Large intestine (tissue), 3 donors: ENCODE measurements around the gene DEPDC4. TPM values are rescaled to one million over a fixed set of nuclear protein-coding genes. Genes with fewer than 3 reads are reported as not detected.
"Not testable (repeated sequence)": the region's sequence is repeated elsewhere in the genome, so short reads cannot be mapped to it uniquely, and the experiment has no call there.

Source experiments
- DNase-seq, 2 donors: peaks; one replicate each; pipeline versions ENCODE4 v3.0.0 to v3.0.0-alpha.2; 2013
- H3K27ac ChIP-seq: one replicate; pipeline ENCODE4 v1.5.1; 2013; ENCODE audit warnings: low read length
- H3K27me3 ChIP-seq: 2 replicates; pipeline ENCODE4 v1.6.1; 2013; ENCODE audit warnings: low read length; ENCODE audit not compliant: control insufficient read depth, insufficient read depth
- H3K36me3 ChIP-seq: 2 replicates; pipeline ENCODE4 v1.6.1; 2013; ENCODE audit warnings: low read length; ENCODE audit not compliant: control insufficient read depth, insufficient read depth
- H3K4me1 ChIP-seq: one replicate; pipeline ENCODE4 v1.6.1; 2013; ENCODE audit warnings: low read length; ENCODE audit not compliant: control insufficient read depth, insufficient read depth
- H3K4me3 ChIP-seq: one replicate; pipeline ENCODE4 v1.5.1; 2013; ENCODE audit warnings: low read length
- H3K9me3 ChIP-seq: one replicate; pipeline ENCODE4 v1.6.1; 2013; ENCODE audit warnings: mild to moderate bottlenecking, low read depth, low read length, moderate library complexity; ENCODE audit not compliant: control insufficient read depth
- WGBS: methylation state at CpG from one replicate; pipeline ENCODE4 v1.1.5; 2013; ENCODE audit warnings: low lambda C conversion rate; ENCODE audit not compliant: insufficient coverage; 5-methylcytosine and 5-hydroxymethylcytosine counted together
- polyA plus RNA-seq: library from polyadenylated mRNA; unstranded; fragments of 120-200 nt; gene quantifications from one replicate; pipeline ENCODE4 v1.2.1, GENCODE V29; 2013

Gene DEPDC4
- polyA plus RNA-seq, 1 donor: 5.5 TPM

DNA sequence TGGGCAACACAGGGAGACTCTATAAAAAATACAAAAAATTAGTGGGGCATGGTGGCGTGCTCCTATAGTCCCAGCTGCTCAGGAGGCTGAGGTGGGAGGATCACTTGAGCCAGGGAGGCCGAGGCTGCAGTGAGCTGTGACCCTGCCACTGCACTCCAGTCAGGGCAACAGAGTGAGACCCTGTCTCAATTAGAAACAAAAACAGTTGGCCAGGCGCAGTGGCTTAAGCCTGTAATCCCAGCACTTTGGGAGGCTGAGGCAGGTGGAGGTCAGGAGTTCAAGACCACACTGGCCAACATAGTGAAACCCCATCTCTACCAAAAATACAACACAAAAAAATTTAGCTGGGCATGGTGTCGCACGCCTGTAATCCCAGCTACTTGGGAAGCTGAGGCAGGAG, 1.8 kb downstream of the DEPDC4 start:
- not testable (repeated sequence) for H3K36me3 ChIP-seq, H3K27me3 ChIP-seq, H3K27ac ChIP-seq, H3K9me3 ChIP-seq, DNase-seq, H3K4me3 ChIP-seq, H3K4me1 ChIP-seq
- no CpG with 5 or more reads among the region's 5 CpGs for WGBS

DNA sequence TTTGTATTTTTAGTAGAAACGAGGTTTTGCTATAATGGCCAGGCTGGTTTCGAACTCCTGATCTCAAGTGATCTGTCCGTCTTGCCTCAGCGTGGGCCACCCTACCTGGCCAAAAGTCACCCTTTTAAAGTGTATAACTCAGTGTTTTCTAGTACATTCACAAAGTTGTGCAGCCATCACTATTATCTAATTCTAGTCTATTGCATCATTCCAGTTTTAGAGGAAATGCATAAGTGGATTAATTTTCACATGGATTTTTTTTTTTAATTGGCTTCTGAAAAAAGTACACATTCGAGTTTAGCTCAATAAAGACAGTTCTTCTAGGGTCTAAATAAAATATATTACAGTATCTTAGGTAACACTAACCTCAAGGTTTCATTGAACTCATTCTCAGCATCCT, 3.7 kb downstream of the DEPDC4 start:
- Histone ChIP-seq H3K27me3 (no peaks in the 10 kb centered on the region), H3K36me3 (no peaks in the 10 kb centered on the region), H3K4me3 (no peak overlapping the region), H3K27ac (no peak overlapping the region), H3K9me3 (no peaks in the 10 kb centered on the region), H3K4me1 (no peaks in the 10 kb centered on the region)
- WGBS: 100% methylated on average over 2 of the region's 5 CpGs
- DNase-seq: no peak

DNA sequence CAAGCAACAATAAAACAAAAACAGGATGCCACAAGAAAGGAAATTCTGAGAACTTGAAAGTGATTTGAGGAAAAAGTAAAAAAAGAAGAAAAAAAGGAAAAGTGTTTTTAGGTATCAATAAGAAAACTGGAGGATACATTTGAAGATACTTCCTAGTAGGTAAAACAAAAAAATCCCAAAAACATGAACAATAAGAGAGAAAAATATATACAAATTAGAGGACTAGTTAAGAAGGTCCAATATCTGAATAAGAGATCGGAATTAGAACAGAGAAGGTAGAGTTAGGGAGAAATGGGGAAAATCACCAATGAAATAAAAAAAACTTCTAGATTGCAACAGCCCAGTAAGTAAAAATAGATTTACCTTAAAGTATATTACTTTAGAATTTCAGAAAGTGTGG, 8.8 kb downstream of the DEPDC4 start:
- no peak for DNase-seq

DNA sequence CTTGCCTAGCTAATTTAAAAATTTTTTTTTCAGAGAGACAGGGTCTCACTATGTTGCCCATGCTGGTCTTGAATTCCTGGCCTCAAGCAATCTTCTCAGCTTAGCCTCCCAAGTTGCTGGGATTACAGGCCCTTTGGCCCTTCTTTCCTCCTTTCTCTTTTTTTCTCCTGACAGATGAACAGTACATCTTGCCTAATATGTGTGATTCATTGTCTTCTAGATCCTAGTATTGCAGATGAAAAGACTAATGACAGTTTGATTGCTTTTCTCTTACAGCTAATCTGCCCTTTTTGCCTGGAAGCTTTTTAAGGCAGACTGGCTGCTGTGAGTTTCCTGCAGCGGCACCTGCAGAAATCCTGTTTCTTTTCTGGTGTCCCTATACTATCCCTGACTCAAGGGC, 12.0 kb downstream of the DEPDC4 start:
- no peaks in the 10 kb centered on the region for H3K36me3 ChIP-seq
- no peaks in the 10 kb centered on the region for H3K27me3 ChIP-seq
- no CpG with 5 or more reads among the region's 1 CpG for WGBS
- no peaks in the 10 kb centered on the region for H3K9me3 ChIP-seq
- no peak overlapping the region for H3K4me3 ChIP-seq
- no peak overlapping the region for H3K27ac ChIP-seq
- H3K4me1 ChIP-seq: peaks cover 14% of the 10 kb centered on the region
- DNase-seq: no peak

More for the DNA sequence above, 8.8 kb downstream of the DEPDC4 start:
- H3K27ac ChIP-seq: no peak overlapping the region
- WGBS: 100% methylated on average over 1 of the region's 1 CpG
- no peaks in the 10 kb centered on the region for H3K27me3 ChIP-seq
- peaks cover 8% of the 10 kb centered on the region for H3K4me1 ChIP-seq
- no peaks in the 10 kb centered on the region for H3K9me3 ChIP-seq
- no peak overlapping the region for H3K4me3 ChIP-seq
- H3K36me3 ChIP-seq: no peaks in the 10 kb centered on the region

DNA sequence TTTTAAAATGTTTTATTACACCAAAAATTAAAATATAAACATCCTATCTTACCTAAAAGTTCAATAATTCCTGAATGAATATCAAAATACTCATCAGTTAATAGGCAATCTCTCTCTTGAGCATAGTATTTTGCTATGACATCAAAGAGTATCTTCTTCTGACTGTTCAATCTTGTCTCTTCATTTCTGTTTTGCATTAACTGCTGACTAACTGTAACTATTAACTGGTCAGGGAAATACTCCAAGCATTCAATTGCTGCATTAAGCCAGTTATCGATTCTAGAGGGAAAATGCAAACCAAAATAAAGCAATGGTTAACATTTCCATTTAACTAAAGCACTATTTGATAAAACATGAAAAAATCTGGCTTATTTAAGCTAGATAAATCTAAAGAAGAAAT, 13.4 kb downstream of the DEPDC4 start:
- WGBS: no CpG with 5 or more reads among the region's 1 CpG
- no peak overlapping the region for H3K4me3 ChIP-seq
- H3K9me3 ChIP-seq: no peaks in the 10 kb centered on the region
- no peaks in the 10 kb centered on the region for H3K36me3 ChIP-seq
- no peaks in the 10 kb centered on the region for H3K27me3 ChIP-seq
- H3K27ac ChIP-seq: no peak overlapping the region
- H3K4me1 ChIP-seq: peaks cover 17% of the 10 kb centered on the region
- DNase-seq: no peak

DNA sequence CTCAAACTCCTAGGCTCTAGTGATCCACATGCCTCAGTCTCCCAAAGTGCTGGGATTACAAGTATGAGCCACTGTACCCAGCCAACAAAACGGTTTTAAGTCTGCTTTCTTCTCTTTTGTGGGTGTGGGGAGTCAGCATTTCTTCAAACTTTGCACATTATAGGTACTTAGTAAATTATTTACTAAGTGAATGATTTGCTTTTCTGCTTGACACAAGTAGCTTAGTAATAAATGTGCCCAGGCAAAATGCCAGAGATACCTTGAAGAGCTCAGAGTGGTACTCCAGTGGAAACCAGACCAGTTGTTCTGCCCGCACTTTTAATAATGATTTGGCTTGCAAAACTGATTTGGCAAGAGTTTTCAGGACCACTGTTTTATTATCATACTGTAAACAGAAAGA, 15.0 kb downstream of the DEPDC4 start:
- H3K27me3 ChIP-seq: no peaks in the 10 kb centered on the region
- H3K9me3 ChIP-seq: no peaks in the 10 kb centered on the region
- H3K36me3 ChIP-seq: no peaks in the 10 kb centered on the region
- DNase-seq: peak; percentile 65 to 84
- H3K27ac ChIP-seq: no peak overlapping the region
- no CpG with 5 or more reads among the region's 2 CpGs for WGBS
- no peak overlapping the region for H3K4me3 ChIP-seq
- H3K4me1 ChIP-seq: peaks cover 17% of the 10 kb centered on the region

DNA sequence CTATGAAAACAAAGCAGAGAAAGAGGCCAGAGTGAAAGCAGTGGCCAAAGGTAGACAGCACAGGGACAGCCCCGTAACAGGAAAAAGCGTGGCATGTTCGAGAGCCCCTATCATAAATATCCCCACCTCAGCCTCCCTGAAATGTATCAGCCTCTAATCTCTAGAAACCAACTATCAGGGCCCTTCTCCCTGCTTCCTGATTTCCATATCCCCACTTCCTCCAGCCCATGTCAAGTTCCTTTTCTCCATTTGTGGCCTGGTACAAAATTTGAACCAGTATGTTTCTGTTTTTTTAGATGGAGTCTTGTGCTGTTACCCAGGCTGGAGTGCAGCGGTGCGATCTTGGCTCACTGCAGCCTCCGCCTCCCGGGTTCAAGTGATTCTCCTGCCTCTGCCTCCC, 16.9 kb downstream of the DEPDC4 start:
- WGBS: no CpG with 5 or more reads among the region's 7 CpGs

DNA sequence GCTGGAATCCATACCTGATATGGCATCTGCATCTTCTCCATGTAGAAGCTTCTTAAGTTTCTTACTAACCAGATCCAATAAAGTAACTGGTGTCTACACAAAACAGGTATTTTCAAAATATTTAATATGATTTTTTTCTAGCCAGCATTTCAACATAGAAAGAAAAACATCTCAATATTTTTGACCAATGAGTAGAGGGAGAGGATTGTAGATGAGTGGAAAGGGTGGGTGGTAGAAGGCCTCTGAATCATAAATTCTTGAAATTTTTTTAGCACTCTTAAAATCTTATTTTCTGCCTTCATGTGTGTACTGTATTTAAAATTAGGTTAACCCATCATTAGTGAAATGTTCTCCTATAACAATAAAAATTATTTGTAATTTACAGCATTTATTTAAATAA, 18.0 kb downstream of the DEPDC4 start:
- Histone ChIP-seq H3K36me3 (no peaks in the 10 kb centered on the region), H3K4me1 (peaks cover 10% of the 10 kb centered on the region), H3K27ac (no peak overlapping the region), H3K4me3 (no peak overlapping the region), H3K9me3 (no peaks in the 10 kb centered on the region), H3K27me3 (no peaks in the 10 kb centered on the region)
- no peak for DNase-seq

More for the DNA sequence above, 16.9 kb downstream of the DEPDC4 start:
- no peak overlapping the region for H3K4me3 ChIP-seq
- H3K27ac ChIP-seq: no peak overlapping the region
- H3K36me3 ChIP-seq: no peaks in the 10 kb centered on the region
- no peaks in the 10 kb centered on the region for H3K9me3 ChIP-seq
- DNase-seq: peak in 1 of 2 donors; percentile 46
- H3K27me3 ChIP-seq: no peaks in the 10 kb centered on the region
- H3K4me1 ChIP-seq: peaks cover 13% of the 10 kb centered on the region

DNA sequence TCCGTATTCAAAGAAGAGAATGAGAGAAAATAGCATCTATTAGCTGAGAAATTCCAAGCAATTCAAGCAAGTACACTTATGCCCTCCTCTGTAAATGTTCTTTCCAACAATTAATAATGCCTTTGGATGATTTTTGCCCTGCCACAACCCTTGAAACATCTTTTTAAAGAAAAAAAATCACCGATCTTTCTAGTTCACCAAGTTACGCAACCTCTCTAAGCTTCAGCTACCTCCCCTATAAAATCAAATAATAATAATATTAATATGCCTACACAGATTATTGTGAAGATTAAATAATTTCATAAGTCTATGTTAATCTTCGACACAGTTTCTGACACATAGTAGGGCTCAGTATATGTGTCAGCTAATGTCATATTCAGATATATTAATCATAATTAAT, 19.1 kb downstream of the DEPDC4 start:
- H3K4me1 ChIP-seq: peaks cover 10% of the 10 kb centered on the region
- no peaks in the 10 kb centered on the region for H3K36me3 ChIP-seq
- no peaks in the 10 kb centered on the region for H3K27me3 ChIP-seq
- no peak overlapping the region for H3K27ac ChIP-seq
- DNase-seq: no peak
- H3K9me3 ChIP-seq: no peaks in the 10 kb centered on the region
- 100% methylated on average over 3 of the region's 4 CpGs for WGBS
- H3K4me3 ChIP-seq: no peak overlapping the region

DNA sequence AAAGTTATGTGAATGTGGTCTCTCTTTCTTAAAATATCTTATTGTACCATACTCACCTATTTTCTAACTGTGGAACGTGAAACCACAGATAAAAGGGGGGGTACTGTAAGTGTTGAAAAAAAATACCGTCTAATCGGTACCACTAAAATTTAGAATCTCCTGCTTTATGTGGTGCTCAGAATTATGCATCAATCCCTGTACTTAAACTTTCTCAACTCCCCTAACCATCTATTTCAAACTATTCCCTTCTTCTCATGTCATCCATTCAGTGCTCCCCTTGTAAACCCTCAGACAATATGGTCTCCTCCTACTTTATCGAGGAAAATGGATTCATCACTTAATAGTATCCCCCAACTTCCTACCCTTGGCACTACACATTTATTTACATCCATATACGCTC, 23.7 kb downstream of the DEPDC4 start:
- H3K36me3 ChIP-seq: no peaks in the 10 kb centered on the region
- peaks cover 3% of the 10 kb centered on the region for H3K4me1 ChIP-seq
- no peak for DNase-seq
- no peak overlapping the region for H3K27ac ChIP-seq
- 94% methylated on average over 3 of the region's 5 CpGs for WGBS
- H3K9me3 ChIP-seq: no peaks in the 10 kb centered on the region
- no peaks in the 10 kb centered on the region for H3K27me3 ChIP-seq
- H3K4me3 ChIP-seq: no peak overlapping the region

DNA sequence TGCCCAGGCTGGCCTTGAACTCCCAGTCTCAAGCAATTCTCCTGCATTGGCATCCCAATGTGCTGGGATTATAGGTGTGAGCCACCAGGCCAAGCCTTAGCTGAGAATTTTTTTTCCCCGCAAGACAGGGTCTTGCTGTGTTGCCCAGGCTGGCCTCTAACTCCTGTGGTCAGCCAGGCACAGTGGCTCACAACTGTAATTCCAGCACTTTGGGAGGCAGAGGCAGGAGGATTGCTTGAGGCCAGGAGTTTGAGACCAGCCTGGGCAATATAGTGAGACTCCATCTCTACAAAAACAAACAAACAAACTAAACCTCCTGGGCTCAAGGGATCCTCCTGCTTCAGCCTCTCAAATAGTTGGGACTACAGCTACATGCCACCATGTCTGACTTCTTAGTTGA, 27.3 kb downstream of the DEPDC4 start:
- Histone ChIP-seq H3K4me3 (no peak overlapping the region), H3K27me3 (no peaks in the 10 kb centered on the region), H3K36me3 (no peaks in the 10 kb centered on the region), H3K9me3 (no peaks in the 10 kb centered on the region), H3K27ac (no peak overlapping the region), H3K4me1 (peaks cover 3% of the 10 kb centered on the region)
- WGBS: no CpG with 5 or more reads among the region's 1 CpG
- DNase-seq: no peak
